K562 (cell line): Measurements from ENCODE around the gene ERVK3-1. TPM values are rescaled to one million over a fixed set of nuclear protein-coding genes. Genes with fewer than 3 reads are reported as not detected.

ENCODE experiments used
- ATAC-seq: fragments of 200-7000 bp; cut with Tn5 transposase; 3 replicates; pipeline ENCODE4 v1.9.1; 2020; ENCODE audit warnings: moderate library complexity
- Bru-seq: library from RNA; stranded (reverse); fragments of 400-500 nt; gene quantifications from one replicate; lab custom pipeline; 2021; lab: Mats Ljungman, UMichigan
- BruChase-seq, 2 experiments: library from RNA; stranded (reverse); fragments of 400-500 nt; gene quantifications; one replicate each; lab custom pipeline; 2021; lab: Mats Ljungman, UMichigan
- BruUV-seq: library from RNA; stranded (reverse); fragments of 400-500 nt; replicated peaks from 2 replicates; lab custom pipeline; 2021; lab: Mats Ljungman, UMichigan
- CTCF ChIA-PET: fragments of 300-600 bp; formaldehyde crosslinking; extraction: SDS; loops from one replicate; lab custom pipeline; 2021; ENCODE audit warnings: low intra/inter-chr PET ratio; lab: Yijun Ruan, JAX
- POLR2A ChIA-PET: fragments of 300-600, 350-650 bp; sonication (Branson Sonifier 250); formaldehyde crosslinking; extraction: SDS; loops from one replicate; lab custom pipeline; 2021; ENCODE audit warnings: antibody characterized with exemption, inconsistent platforms; lab: Yijun Ruan, JAX
- DNase-seq, 4 experiments: peaks; one replicate each; pipeline versions ENCODE4 v3.0.0 to v3.0.0-alpha.2; 2011 to 2018; ENCODE audit warnings: low spot score in 3 of 4, mixed read lengths in 3 of 4; ENCODE audit errors: extremely low read depth in 1 of 4
- FAIRE-seq: peaks from 2 replicates; lab custom pipeline; 2011; peaks lifted over from hg19 to GRCh38; lab: Jason Lieb, UNC
- H2AFZ ChIP-seq: 2 replicates; pipeline ENCODE4 v1.6.0; 2011; ENCODE audit warnings: low read depth, low read length, control low read depth, inconsistent platforms
- H3K27ac ChIP-seq: fragments of 200-600 bp; 3 replicates; pipeline ENCODE4 v1.8.0; 2011; ENCODE audit warnings: low read depth, mild to moderate bottlenecking, control low read depth, inconsistent platforms, low read length, moderate library complexity, mixed read lengths; ENCODE audit errors: extremely low read depth
- H3K27me3 ChIP-seq, 2 experiments: fragments of 300-600 bp in 1 of 2; 2 replicates in 1 of 2; 3 replicates in 1 of 2; pipeline versions ENCODE4 v1.6.0 to v1.8.0; 2011; ENCODE audit warnings: inconsistent platforms in 2 of 2, low read length in 2 of 2, mild to moderate bottlenecking in 1 of 2, mixed read lengths in 1 of 2, moderate library complexity in 1 of 2; ENCODE audit not compliant: control insufficient read depth in 2 of 2, insufficient read depth in 2 of 2
- H3K36me3 ChIP-seq: fragments of 300-600 bp; 3 replicates; pipeline ENCODE4 v1.8.0; 2011; ENCODE audit warnings: mild to moderate bottlenecking, low read length, inconsistent platforms; ENCODE audit not compliant: control insufficient read depth, insufficient read depth
- H3K4me1 ChIP-seq, 2 experiments: fragments of 200-600 bp in 1 of 2; replicated peaks in 1 of 2; 2 replicates in 1 of 2; 3 replicates in 1 of 2; pipeline versions ENCODE4 v1.5.1 to v1.8.0; 2011; ENCODE audit warnings: inconsistent platforms in 2 of 2, low read length in 2 of 2, mild to moderate bottlenecking in 1 of 2, mixed read lengths in 1 of 2, moderate library complexity in 1 of 2; ENCODE audit not compliant: control insufficient read depth in 2 of 2, insufficient read depth in 2 of 2
- H3K4me2 ChIP-seq: 2 replicates; pipeline ENCODE4 v1.6.1; 2011; ENCODE audit warnings: low read length, control low read depth, inconsistent platforms, mixed read lengths; ENCODE audit not compliant: insufficient read depth
- H3K4me3 ChIP-seq: fragments of 200-600 bp; sonication (generic), shearing (Covaris generic); 2 replicates; pipeline ENCODE4 v1.5.1; 2016; ENCODE audit warnings: control low read depth, inconsistent platforms
- H3K79me2 ChIP-seq: fragments of 200-600 bp; 3 replicates; pipeline ENCODE4 v1.8.0; 2011; ENCODE audit warnings: low read length, inconsistent platforms; ENCODE audit not compliant: control insufficient read depth, insufficient read depth
- H3K9ac ChIP-seq, 2 experiments: 2 replicates each; pipeline versions ENCODE4 v1.6.0 to v1.6.1; 2011; ENCODE audit warnings: low read depth in 2 of 2, low read length in 2 of 2, control low read depth in 1 of 2, inconsistent platforms in 1 of 2, mild to moderate bottlenecking in 1 of 2, mixed read lengths in 1 of 2; ENCODE audit not compliant: insufficient read depth in 1 of 2
- H3K9me1 ChIP-seq: one replicate; pipeline ENCODE4 v1.6.0; 2011; ENCODE audit warnings: inconsistent platforms, mild to moderate bottlenecking, low read length, moderate library complexity; ENCODE audit not compliant: control insufficient read depth, insufficient read depth
- H3K9me3 ChIP-seq: replicated peaks from 2 replicates; pipeline ENCODE4 v1.5.1; 2011; ENCODE audit warnings: low read depth, low read length, inconsistent platforms; ENCODE audit not compliant: control insufficient read depth, insufficient read depth
- H4K20me1 ChIP-seq: replicated peaks from 2 replicates; pipeline ENCODE4 v1.6.1; 2011; ENCODE audit warnings: low read length, inconsistent platforms, mixed read lengths; ENCODE audit not compliant: control insufficient read depth, insufficient read depth
- CBX2 ChIP-seq: fragments of 200-600 bp; sonication (generic); IDR thresholded peaks from one replicate; pipeline ENCODE4 v1.6.1; 2012; ENCODE audit warnings: mild to moderate bottlenecking, low read length, inconsistent platforms; ENCODE audit not compliant: insufficient read depth, poor library complexity, severe bottlenecking
- ELF4 ChIP-seq: fragments of 450-650 bp; formaldehyde crosslinking; IDR thresholded peaks from 2 replicates; pipeline ENCODE4 v1.4.0; 2022; ENCODE audit warnings: missing genetic modification characterization
- KLF1 ChIP-seq: fragments of 450-650 bp; IDR thresholded peaks from 2 replicates; pipeline ENCODE4 v1.6.1; 2016; ENCODE audit warnings: missing genetic modification characterization, missing compliant biosample characterization
- PHF21A ChIP-seq: fragments of 450-650 bp; IDR thresholded peaks from 2 replicates; pipeline ENCODE4 v1.6.1; 2017; ENCODE audit warnings: low read depth, borderline replicate concordance
- SMAD3 ChIP-seq: fragments of 450-650 bp; formaldehyde crosslinking; conservative IDR thresholded peaks from 2 replicates; pipeline ENCODE4 v1.4.0; 2020; ENCODE audit warnings: mild to moderate bottlenecking
- ZEB2 ChIP-seq: fragments of 450-650 bp; IDR thresholded peaks from 2 replicates; pipeline ENCODE4 v1.6.1; 2016
- WGBS: fragments of 100-300 bp; shearing (Covaris generic); methylation state at CpG from one replicate; pipeline ENCODE4 v1.1.6; 2016; ENCODE audit warnings: low coverage, mixed read lengths; ENCODE audit not compliant: insufficient coverage; ENCODE audit errors: missing lambda C conversion rate; 5-methylcytosine and 5-hydroxymethylcytosine counted together
- in situ Hi-C: fragments of 300-500 bp; cut with MboI; formaldehyde crosslinking; loops from 4 replicates; pipeline ENCODE4 v1.15.0; 2018; ENCODE audit warnings: inconsistent platforms, mixed read lengths
- intact Hi-C: fragments of 100-400 bp; cut with micrococcal nuclease; formaldehyde crosslinking; loops from 2 replicates; pipeline ENCODE4 v1.14.2; 2022
- long read RNA-seq, 3 experiments: library from polyadenylated mRNA in 2 of 3; library from RNA in 1 of 3; unstranded in 2 of 3; stranded (forward) in 1 of 3; transcript quantifications; one replicate each; pipeline ENCODE4 v2.0.0, GENCODE V29; 2019 to 2022
- polyA minus RNA-seq, 3 experiments: library from RNA; depleted of rRNA, polyadenylated mRNA; stranded (reverse); fragments of >200 nt; gene quantifications; 2 replicates each; pipeline ENCODE4 v1.2.3, GENCODE V29; 2011
- polyA plus RNA-seq, 8 experiments: library from polyadenylated mRNA; depleted of rRNA in 4 of 8; stranded (reverse) in 5 of 8; unstranded in 3 of 8; fragments of >200 nt; fragmentation: Nextera tagmentation in 2 of 8; fragmentation: Illumina TruSeq in 1 of 8; extraction: Ambion mirVana in 2 of 8; extraction: Trizol in 1 of 8; gene quantifications; 2 replicates each; pipeline versions ENCODE4 v1.2.1 to v1.2.3, GENCODE V29; 2011 to 2014; ENCODE audit warnings: inconsistent platforms in 1 of 8, missing spikeins in 1 of 8
- total RNA-seq, 7 experiments: library from RNA; depleted of rRNA in 6 of 7; stranded (reverse); fragments of >200 nt in 6 of 7; fragmentation: Illumina TruSeq in 2 of 7; extraction: Trizol in 2 of 7; gene quantifications; 2 replicates each; pipeline versions ENCODE4 v1.2.1 to v1.2.3, GENCODE V29; 2011 to 2021; ENCODE audit warnings: low replicate concordance in 1 of 7
- TF ChIP-seq, protein P1 (sequence below): fragments of 450-650 bp; formaldehyde crosslinking; IDR thresholded peaks from 2 replicates; pipeline ENCODE4 v1.4.0; 2020; ENCODE audit warnings: mild to moderate bottlenecking, moderate library complexity
- TF ChIP-seq, protein P2 (sequence below): fragments of 250-450 bp; sonication (Bioruptor Pico); IDR thresholded peaks from 2 replicates; pipeline ENCODE4 v1.9.0; 2021; ENCODE audit warnings: mild to moderate bottlenecking, inconsistent platforms

Gene ERVK3-1, protein sequence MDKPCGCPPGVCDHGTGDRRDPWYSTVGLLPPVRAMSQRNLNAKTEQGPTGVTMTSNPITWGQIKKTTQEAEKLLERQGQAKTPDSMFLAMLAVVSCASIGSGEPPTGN
- total RNA-seq (2011; cell fraction: chromatin; rRNA removed; ENCODE audit: low replicate concordance), result 81.2 and 112 TPM in 2 replicates
- 58.4 and 68.7 TPM in 2 replicates for total RNA-seq (2011; cell fraction: nucleolus; rRNA removed)
- total RNA-seq (2011; cell fraction: nucleoplasm; rRNA removed), result 96.3 and 156 TPM in 2 replicates
- total RNA-seq (2014; rRNA removed), result 114 and 130 TPM in 2 replicates
- total RNA-seq (2014; rRNA removed; fragmentation: Illumina TruSeq; extraction: Trizol), result 111 and 114 TPM in 2 replicates
- total RNA-seq (2015; rRNA removed; fragmentation: Illumina TruSeq; extraction: Trizol), result 123 and 136 TPM in 2 replicates
- 84.5 and 90.3 TPM in 2 replicates for total RNA-seq (2021)
- polyA plus RNA-seq (2011; rRNA removed), result 66.9 and 87.6 TPM in 2 replicates
- polyA plus RNA-seq (2011; cell fraction: cytosol; rRNA removed), result 48.8 and 49.6 TPM in 2 replicates
- 180 and 251 TPM in 2 replicates for polyA plus RNA-seq (2011; cell fraction: nucleus; rRNA removed)
- polyA plus RNA-seq (2012), result 76.9 and 94.1 TPM in 2 replicates
- polyA plus RNA-seq (2014; fragmentation: Illumina TruSeq; extraction: Trizol), result 136 and 153 TPM in 2 replicates
- 100 to 1,000 TPM; 261 to 299 TPM for polyA plus RNA-seq (2014; fragmentation: Nextera tagmentation; extraction: Ambion mirVana)
- polyA plus RNA-seq (2014; rRNA removed), result 109 and 119 TPM in 2 replicates
- 61.6 and 69.6 TPM in 2 replicates for polyA minus RNA-seq (2011; rRNA and poly(A)+ RNA removed)
- polyA minus RNA-seq (2011; cell fraction: cytosol; rRNA and poly(A)+ RNA removed), result 21.6 and 23.1 TPM in 2 replicates
- 105 and 140 TPM in 2 replicates for polyA minus RNA-seq (2011; cell fraction: nucleus; rRNA and poly(A)+ RNA removed)
- Bru-seq, nascent RNA, result percentile 74 among the genes with signal in this experiment
- percentile 67 among the genes with signal in this experiment for BruChase-seq, experiment 1, labeled RNA remaining after a 2-hour chase
- BruChase-seq, experiment 2, labeled RNA remaining after a 6-hour chase, result percentile 72 among the genes with signal in this experiment
- long read RNA-seq, experiment 1, transcript ERVK3-1-204 (2 exons, 3,889 nt), result minor isoform, 12 of 278 reads
- long read RNA-seq, experiment 1, transcript ERVK3-1-202 (4 exons, 922 nt), result minor isoform, 5 of 278 reads
- long read RNA-seq, experiment 1, transcript ERVK3-1-201 (4 exons, 1,469 nt), result major isoform, 210 of 278 reads
- long read RNA-seq, experiment 1, partial matches to known transcripts, result 8 of 278 reads
- long read RNA-seq, experiment 1, other reads (novel, unspliced or antisense), result 42 of 278 reads
- long read RNA-seq, experiment 2, transcript ERVK3-1-204 (2 exons, 3,889 nt), result minor isoform, 5 of 156 reads
- long read RNA-seq, experiment 2, transcript ERVK3-1-201 (4 exons, 1,469 nt), result major isoform, 118 of 156 reads
- long read RNA-seq, experiment 2, partial matches to known transcripts, result 10 of 156 reads
- long read RNA-seq, experiment 2, other reads (novel, unspliced or antisense), result 19 of 156 reads
- long read RNA-seq, experiment 3, transcript ERVK3-1-201 (4 exons, 1,469 nt), result major isoform, 117 of 138 reads
- long read RNA-seq, experiment 3, transcript ERVK3-1-202 (4 exons, 922 nt), result minor isoform, 8 of 138 reads
- long read RNA-seq, experiment 3, partial matches to known transcripts, result 2 of 138 reads
- long read RNA-seq, experiment 3, other reads (novel, unspliced or antisense), result 11 of 138 reads

DNA sequence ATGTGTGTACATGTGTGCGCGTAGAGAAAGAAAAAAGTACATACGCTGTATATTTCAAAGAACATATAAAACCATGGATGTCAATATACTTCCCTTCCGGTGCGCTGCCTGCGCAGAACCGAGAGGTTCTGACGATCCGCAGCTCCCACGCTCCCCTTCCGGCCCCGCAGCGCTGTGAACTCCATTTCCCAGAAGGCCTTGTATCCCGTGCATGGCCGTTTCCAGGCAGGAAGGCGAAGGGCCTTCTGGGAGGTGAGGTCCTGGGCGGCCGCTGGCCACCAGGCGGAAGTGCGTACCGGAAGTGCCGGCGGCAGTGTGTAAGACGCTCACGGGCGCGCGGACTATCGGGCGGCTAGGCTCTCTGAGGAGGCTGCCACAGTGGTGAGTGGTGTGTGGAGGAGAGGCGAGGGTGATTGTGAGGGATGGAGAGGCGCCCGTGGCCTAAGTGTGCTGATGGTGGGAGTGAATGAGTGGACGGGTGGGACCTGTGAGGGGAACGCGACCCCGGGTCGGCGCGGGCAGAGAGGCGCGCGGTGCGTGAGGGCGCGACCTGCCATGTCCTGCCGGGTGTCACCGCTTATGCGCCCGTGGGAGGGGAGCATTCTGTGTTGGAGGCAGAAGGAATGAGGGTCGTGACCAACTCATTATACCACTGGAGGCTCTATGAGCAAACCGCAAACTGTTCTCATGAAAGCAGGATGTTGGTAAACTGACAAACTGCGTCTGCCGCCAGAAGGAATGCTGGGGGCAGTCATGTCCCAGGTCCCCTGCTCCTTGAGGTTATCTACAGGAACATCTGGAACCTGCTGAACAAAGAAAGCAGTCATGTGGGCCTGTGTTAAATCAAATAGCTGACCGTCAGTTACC lies at the start of gene ERVK3-1:
ERVK3-1 (plus strand) TSS at position 313 of the 867 bp plus-strand sequence. CDS start 6,792 bp downstream, outside the sequence.
- H3K27me3 ChIP-seq, result no peaks in the 10 kb centered on the region
- DNase-seq, result peak; percentile 90 to 99 (median 92)
- H2AFZ ChIP-seq, result peak within 1 kb of the TSS; percentile 96
- H3K27ac ChIP-seq, result peak within 1 kb of the TSS; percentile 98
- H4K20me1 ChIP-seq, result no peaks in the 10 kb centered on the region
- H3K4me1 ChIP-seq, result peaks cover 7 to 15% of the 10 kb centered on the region in 2 experiments; a peak in 4 of 5 replicates
- no peaks in the 10 kb centered on the region for H3K9me1 ChIP-seq
- ATAC-seq, result peak; percentile 98
- H3K79me2 ChIP-seq, result peaks cover 40% of the 10 kb centered on the region
- FAIRE-seq, result peak; percentile 97
- CTCF ChIA-PET, result no interaction called here
- H3K36me3 ChIP-seq, result peaks cover 61% of the 10 kb centered on the region
- H3K4me3 ChIP-seq, result peak within 1 kb of the TSS; percentile 98
- POLR2A ChIA-PET, result interaction anchor here (0.6 to 4.2 kb wide), 8 partner anchors 8 to 270 kb away, joined by 3 to 27 read pairs (median 4); partner anchors contain the start of genes ZNF8 and ZSCAN22
- in situ Hi-C loops, result no loop called here
- WGBS, result 1% methylated on average over 49 of the region's 55 CpGs
- H3K9ac ChIP-seq, result peak within 1 kb of the TSS; percentile 91 to 96
- peak within 1 kb of the TSS; percentile 99 for H3K4me2 ChIP-seq
- H3K9me3 ChIP-seq, result peaks cover 3% of the 10 kb centered on the region
- intact Hi-C loops, result loop anchor here (1.0 to 2.0 kb wide), 3 partner anchors 21 to 58 kb away; partner anchors contain the start of genes ZNF497, ZNF8 and ZSCAN22
- BruUV-seq, result no TSS peak
- TF ChIP-seq ELF4 (CRISPR knock-in tag) (peak; percentile 95), PHF21A (peak; percentile 64; the same call in 1 of the 2 replicates), SMAD3 (CRISPR knock-in tag) (no peak), ZEB2 (peak; percentile 73), CBX2 (no peak), KLF1 (peak; percentile 82; the same call in 1 of the 2 replicates)
- TF ChIP-seq, protein P1, sequence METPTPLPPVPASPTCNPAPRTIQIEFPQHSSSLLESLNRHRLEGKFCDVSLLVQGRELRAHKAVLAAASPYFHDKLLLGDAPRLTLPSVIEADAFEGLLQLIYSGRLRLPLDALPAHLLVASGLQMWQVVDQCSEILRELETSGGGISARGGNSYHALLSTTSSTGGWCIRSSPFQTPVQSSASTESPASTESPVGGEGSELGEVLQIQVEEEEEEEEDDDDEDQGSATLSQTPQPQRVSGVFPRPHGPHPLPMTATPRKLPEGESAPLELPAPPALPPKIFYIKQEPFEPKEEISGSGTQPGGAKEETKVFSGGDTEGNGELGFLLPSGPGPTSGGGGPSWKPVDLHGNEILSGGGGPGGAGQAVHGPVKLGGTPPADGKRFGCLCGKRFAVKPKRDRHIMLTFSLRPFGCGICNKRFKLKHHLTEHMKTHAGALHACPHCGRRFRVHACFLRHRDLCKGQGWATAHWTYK (CRISPR knock-in tag), result 0 out of 2 replicates have a peak, but pooled peaks have one; percentile 53
- TF ChIP-seq, protein P2, sequence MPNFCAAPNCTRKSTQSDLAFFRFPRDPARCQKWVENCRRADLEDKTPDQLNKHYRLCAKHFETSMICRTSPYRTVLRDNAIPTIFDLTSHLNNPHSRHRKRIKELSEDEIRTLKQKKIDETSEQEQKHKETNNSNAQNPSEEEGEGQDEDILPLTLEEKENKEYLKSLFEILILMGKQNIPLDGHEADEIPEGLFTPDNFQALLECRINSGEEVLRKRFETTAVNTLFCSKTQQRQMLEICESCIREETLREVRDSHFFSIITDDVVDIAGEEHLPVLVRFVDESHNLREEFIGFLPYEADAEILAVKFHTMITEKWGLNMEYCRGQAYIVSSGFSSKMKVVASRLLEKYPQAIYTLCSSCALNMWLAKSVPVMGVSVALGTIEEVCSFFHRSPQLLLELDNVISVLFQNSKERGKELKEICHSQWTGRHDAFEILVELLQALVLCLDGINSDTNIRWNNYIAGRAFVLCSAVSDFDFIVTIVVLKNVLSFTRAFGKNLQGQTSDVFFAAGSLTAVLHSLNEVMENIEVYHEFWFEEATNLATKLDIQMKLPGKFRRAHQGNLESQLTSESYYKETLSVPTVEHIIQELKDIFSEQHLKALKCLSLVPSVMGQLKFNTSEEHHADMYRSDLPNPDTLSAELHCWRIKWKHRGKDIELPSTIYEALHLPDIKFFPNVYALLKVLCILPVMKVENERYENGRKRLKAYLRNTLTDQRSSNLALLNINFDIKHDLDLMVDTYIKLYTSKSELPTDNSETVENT (CRISPR knock-in tag), result peak; percentile 56
